Thyroid gland (tissue), 4 donors: ENCODE data around the gene CASP2.

Experiments
- CTCF ChIP-seq, 6 experiments: fragments of 200-600 bp in 3 of 6; fragments of 450-650 bp in 3 of 6; sonication (generic) in 3 of 6; IDR thresholded peaks; one replicate each; pipeline ENCODE4 v1.5.1; 2016 to 2019; ENCODE audit warnings: antibody characterized with exemption in 6 of 6, mild to moderate bottlenecking in 2 of 6, inconsistent platforms in 1 of 6, moderate library complexity in 1 of 6
- POLR2A ChIP-seq, 2 donors: fragments of 450-650 bp; IDR thresholded peaks; one replicate each; pipeline ENCODE4 v1.6.1; 2017; ENCODE audit warnings: antibody characterized with exemption in 2 of 2, mild to moderate bottlenecking in 2 of 2, moderate library complexity in 1 of 2

- no peak for TF ChIP-seq CTCF (IDR thresholded peaks at IDR 0.05)
- TF ChIP-seq POLR2A (IDR thresholded peaks at IDR 0.05), result no peak
Measured at GRCh38 chr7:143320620-143321019, 32.5 kb downstream of the CASP2 start.
